SH-SY5Y (cell line): ENCODE data around the gene KRTAP4-16.

Source experiments
- GATA2 ChIP-seq: IDR thresholded peaks from 2 replicates; pipeline ENCODE4 v1.6.1; 2011; ENCODE audit warnings: mild to moderate bottlenecking, low read depth, low read length
- GATA3 ChIP-seq: IDR thresholded peaks from 2 replicates; pipeline ENCODE4 v1.6.1; 2011; ENCODE audit warnings: low read depth, mild to moderate bottlenecking, low read length, moderate library complexity

KRTAP4-16 gene

DNA sequence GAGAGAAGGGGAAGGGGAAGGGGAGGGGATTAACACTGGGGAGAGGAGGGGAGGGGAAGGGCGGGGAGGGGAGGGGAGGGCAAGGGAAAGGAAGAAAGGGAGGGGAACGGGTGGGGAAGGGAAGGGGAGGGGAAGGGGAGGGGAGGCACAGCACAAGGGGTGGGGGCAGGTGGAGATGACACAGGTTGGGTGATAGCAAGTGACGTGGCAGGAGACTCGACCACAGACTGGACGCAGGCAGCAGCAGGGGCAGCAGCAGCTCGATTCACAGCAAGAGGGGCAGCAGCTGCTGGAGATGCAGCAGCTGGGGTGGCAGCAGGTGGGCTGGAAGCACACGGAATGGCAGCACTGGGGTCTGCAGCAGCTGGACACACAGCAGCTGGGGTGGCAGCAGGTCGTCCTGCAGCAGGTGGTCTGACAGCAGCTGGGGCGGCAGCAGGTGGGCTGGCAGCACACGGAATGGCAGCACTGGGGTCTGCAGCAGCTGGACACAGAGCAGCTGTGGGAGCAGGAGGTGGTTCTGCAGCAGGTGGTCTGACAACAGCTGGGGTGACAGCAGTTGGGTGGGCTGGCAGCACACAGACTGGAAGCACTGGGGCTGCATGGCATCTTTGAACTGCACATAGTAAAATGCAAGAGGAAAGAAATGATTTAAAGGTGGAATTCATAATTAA lies at the start of gene KRTAP4-16:
TSS of gene KRTAP4-16 (minus strand) at position 624 of the 674 bp plus-strand sequence. CDS start at position 624, 0 bp downstream.
- no peak for TF ChIP-seq GATA3
- no peak for TF ChIP-seq GATA2

DNA sequence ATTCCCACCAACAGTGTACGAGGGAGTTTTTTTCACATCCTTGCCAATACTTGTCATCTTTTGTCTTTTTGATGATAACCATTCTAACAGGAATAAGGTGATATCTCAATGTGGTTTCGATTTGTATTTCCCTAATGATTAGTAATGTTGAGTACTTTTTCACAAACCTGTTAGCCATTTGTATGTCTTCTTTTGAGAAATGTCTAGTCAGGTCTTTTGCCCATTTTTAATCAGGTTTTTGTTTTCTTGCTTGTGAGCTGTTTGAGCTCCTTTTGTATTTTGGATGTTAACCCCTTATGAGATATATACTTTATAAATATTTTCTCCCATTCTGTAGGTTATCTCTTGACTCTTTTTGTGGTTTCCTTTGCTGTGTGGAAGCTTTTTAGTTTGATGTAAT lies 49.5 kb upstream of the KRTAP4-16 start:
- TF ChIP-seq GATA3 (no peak), GATA2 (no peak)

DNA sequence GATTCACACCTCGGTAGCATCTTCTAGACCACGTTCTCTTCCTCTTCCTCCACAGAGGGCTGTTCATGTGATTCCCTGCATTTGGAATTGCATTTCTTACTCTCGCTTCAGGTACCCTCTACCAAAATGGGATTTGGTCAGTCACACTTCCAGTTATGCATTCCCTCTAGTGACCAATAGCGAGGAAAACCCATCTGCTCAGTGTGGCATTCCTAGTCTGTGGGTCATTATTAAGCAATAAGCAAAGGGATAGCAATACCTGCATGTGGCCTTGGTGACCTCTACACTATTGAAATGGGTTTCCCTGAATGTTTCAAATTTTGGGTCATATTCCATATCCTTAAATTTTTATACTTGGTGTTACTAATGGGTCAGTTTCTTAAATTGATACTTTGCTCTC lies 48.0 kb upstream of the KRTAP4-16 start:
- TF ChIP-seq GATA2: no peak
- no peak for TF ChIP-seq GATA3

DNA sequence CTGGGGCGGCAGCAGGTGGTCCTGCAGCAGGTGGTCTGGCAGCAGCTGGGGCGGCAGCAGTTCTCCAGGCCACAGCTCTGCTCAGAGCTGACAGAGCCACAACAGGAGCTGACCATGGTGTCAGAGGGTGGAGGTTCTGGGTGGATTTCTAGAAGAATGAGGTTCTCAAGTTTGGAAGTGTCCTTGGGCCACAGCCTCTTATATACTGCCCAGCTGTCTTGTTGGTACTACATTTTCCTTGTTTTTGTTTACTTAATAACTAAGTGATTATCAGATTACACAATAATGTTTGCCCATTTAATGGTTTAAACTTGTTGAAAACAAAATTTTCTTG lies 47.6 kb upstream of the KRTAP4-16 start, which contains the start of gene KRTAP4-5:
TSS of gene KRTAP4-5 (minus strand) at position 174 of the 334 bp plus-strand sequence. CDS start at position 116, 58 bp downstream.
- TF ChIP-seq GATA3 (no peak), GATA2 (no peak)

DNA sequence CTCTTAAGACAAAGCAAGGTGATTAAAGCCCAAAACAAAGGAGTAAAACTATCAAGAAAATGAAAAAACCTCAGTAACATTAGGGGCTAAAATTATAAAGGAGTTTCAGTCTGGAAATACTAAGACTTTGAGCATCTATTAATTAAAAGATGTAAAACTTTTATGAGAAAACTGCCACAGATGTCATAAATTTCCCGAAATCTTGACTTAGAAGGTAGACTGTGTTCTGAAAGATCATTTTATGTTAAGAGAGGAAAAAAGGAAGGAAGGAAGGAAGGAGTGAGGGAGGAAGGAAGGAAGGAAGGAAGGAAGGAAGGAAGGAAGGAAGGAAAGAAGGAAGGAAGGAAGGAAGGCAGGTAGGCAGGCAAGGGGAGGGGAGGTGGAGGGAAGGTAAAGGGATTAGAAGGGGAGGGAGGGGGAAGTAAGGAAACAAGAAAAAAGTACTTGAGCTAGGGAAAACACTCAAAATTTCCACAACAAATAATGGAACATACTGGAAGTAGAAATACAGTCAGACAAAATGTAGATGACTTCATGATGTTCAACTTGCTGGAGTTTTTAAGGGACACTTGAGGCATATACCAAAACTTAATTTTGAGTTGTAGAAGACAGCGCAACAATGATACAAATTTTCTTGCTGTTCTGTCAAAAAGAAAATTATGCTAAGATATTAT lies 45.7 kb upstream of the KRTAP4-16 start:
- TF ChIP-seq GATA3 (no peak), GATA2 (no peak)

DNA sequence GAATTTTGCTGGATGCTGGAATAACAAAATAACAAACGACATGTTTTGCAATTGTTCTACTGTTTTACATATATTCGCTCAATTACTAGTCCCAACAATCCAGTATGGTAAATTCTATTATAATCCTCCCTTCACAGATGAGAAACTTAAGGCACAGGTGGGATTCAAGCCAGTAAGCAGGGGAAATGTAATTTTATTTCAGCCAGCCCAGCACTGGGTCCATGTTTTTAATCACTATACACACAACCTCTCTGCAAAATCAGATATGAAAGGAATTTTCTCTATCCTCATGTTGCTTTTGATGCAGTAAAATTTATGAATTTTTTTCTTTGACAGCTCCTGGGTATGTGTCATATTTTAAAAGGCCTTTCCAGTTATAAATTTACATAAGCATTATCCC lies 43.3 kb upstream of the KRTAP4-16 start:
- TF ChIP-seq GATA2 (no peak), GATA3 (no peak)

DNA sequence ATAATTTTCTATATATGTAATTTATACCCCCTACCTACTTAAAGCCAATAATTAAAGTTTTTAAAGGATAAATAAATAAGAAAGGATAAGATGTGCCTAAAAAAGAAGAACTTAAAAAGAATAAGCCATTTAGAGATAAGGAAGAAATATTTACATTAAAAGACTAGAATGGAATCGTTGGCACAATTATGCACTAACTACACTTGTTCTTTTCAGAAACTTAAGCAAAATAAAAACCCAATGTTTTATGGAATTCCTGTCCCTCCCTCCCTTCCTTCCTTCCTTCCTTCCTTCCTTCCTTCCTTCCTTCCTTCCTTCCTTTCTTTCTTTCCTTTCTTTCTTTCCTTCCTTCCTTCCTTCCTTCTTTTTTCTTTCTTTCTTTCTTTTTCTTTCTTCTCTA lies 42.8 kb upstream of the KRTAP4-16 start:
- TF ChIP-seq GATA2 (no peak), GATA3 (no peak)

DNA sequence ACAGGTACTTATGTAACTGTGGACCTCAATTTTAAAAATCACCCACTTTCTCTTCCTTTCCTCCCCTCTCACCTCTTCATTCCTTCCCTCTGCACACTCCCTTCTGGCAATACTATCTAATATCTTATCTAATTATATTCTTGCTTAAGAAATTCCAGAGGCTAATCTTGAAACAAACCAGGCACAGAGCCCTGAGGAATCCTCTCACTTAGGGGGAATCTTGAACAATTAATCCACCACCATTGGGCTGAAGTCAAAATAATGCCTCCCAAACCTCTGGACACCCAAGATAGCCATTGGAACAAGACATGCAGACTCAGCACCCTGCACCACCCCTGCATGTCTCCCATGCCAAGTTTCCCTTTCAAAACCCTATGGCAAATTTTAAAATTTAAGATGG lies 39.4 kb upstream of the KRTAP4-16 start:
- TF ChIP-seq GATA2 (no peak), GATA3 (no peak)

DNA sequence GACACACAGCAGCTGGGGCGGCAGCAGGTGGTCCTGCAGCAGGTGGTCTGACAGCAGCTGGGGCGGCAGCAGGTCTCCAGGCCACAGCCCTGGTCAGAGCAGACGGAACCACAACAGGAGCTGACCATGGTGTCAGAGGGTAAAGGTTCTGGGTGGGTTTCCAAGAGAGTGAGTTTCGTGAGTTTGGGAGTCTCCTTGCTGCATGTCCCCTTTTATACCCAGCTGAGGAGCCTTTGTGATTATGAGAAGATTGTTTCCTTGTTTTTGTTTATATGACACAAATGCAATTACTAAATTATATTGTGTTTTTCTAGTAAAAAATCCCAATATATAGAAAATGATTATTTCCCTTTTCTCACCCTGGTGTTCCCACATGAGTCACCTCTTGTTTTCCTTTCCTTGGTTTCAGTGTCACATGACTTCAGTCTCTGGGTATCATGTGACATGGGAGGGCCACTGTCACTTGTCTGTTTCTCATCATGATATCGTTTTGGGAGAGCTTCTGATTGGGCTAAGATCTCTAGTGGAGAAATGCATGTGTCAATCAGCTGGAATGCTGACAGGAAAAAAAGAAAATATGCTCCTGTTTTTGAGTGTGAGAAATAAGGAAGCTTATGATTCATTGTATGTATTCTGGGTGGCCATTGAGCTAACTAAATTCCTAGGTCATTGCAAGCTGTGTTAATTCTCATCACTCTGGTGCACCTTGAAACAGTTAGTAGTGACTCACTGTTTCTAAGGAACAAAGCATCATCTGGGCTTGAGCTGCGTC lies 38.5 kb upstream of the KRTAP4-16 start, which contains the start of gene KRTAP4-6:
TSS of gene KRTAP4-6 (minus strand) at position 185 of the 772 bp plus-strand sequence. CDS start at position 128, 57 bp downstream.
- TF ChIP-seq GATA2: no peak
- no peak for TF ChIP-seq GATA3

DNA sequence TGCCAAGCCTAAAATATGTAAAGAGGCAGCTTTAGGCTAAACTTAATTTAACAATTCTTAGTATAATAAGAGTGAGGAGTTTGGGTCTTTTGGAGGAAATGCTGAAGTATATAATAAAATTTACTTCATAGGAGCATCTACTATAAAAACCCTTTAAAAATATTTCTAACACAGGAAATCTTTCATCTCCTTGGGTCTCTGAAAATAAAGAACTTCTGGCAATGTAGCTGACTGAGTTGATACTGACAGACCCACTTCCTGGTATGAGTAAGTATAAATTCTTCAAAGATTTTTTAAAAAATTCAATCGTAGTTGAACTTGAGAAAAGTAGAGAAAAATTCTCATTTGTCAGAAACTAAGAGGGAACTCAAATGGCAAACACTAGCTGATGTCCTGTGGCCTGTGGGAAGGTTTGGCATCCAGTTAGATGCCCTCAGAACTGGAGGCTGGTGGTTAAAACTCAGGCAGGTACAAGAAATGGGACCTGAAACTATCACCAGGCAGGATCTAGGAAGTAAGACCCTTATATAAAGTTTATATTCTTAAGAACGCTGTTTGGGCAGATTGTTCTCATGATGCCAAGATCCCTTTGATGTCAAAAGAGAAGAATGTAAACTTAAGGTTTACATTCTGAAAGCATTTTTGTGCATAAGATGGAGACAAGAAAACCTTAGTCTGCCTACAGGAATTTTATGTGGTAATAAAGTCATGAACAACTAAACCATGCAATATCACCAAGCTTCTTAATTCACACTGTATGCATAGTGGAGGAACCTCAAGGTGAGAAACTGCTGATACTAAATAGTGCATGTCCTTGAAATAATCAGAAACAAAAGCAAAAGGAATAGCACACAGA lies 32.1 kb upstream of the KRTAP4-16 start:
- TF ChIP-seq GATA2 (no peak), GATA3 (no peak)

DNA sequence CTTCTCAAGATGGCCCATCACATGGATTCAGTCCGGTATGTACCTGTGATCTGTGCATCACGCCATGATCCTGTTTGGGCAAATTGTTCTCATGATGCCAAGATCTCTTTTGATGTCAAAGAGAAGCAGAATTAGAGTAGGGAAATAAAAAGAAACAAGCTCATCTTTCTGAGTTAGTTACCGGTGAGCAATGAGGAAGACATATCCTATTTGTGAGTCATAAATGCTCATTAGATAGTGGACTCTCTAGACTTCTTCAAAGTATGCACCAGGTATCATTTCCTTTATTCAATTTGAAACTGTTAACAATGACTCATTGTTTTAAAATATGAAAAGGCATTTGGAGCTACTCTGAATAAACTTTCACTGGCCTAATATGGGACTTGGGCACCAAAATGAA lies 30.0 kb upstream of the KRTAP4-16 start:
- TF ChIP-seq GATA2 (no peak), GATA3 (no peak)

DNA sequence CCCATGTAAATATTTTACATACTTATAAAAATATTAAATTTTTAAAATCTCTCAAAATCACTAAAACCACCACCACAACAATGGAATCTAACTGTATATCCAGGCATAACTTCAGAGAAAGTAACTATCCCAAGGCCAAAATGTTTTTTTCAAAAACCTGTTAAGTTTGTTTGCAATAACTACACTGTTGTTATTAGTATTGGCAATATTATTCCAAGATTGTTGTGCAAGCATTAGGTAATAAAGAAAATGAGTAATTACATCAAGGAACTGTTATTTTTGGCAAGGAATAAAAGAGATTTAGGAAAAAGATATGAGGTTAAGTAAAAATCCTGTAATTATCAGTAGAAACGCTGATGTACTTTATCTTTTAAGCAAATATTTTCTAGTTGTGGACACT lies 25.4 kb upstream of the KRTAP4-16 start:
- TF ChIP-seq GATA3 (no peak), GATA2 (no peak)

DNA sequence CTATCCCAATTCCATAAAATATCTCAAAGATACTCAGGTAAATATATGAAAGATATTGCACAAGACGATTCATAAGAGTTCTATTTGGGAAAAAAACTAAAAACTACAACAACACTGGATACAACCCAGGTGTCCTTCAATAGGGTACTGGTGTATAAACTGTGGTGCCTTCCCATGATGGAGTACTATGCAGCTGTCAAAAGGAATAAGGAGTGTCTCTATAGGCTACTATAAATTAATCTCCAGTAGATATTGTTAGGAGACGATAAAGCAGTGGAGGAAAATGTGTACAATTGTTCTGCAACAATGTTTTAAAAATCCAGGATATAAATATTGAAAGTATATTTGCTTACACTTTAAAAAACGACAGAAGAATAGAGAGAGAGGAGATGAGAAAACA lies 24.4 kb upstream of the KRTAP4-16 start:
- TF ChIP-seq GATA3: no peak
- no peak for TF ChIP-seq GATA2

DNA sequence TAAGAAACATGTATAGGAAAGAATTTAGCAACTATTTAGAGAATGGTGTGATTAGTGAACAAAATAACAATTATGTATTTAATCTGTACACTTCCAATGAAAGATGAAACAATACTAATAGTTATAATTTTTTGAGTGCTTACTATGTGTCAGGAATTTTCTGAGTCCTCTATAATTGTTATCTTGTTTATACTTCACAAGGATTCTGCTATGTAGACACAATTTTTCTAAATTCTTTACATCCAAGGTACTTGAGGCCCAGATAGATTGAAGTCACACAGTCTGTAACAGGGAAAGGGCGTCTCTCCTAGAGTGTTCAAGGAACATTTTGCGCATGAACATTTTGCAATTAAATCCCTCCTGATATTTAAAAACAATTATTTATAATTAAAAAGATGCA lies 23.1 kb upstream of the KRTAP4-16 start:
- TF ChIP-seq GATA3: no peak
- TF ChIP-seq GATA2: no peak
